Panc1 (cell line): ENCODE measurements around the gene ACTG1. TPM values are rescaled to one million over a fixed set of nuclear protein-coding genes. Genes with fewer than 3 reads are reported as not detected.

Experiments
- ATAC-seq: fragments of 200-7000 bp; cut with Tn5 transposase; 2 replicates; pipeline ENCODE4 v1.9.1; 2020; ENCODE audit warnings: mild to moderate bottlenecking, moderate library complexity
- BruUV-seq: library from RNA; stranded (reverse); fragments of 400-500 nt; replicated peaks from 2 replicates; lab custom pipeline; 2021; lab: Mats Ljungman, UMichigan
- CTCF ChIA-PET: fragments of 300-600 bp; sonication (Branson Sonifier 250); formaldehyde crosslinking; loops from one replicate; lab custom pipeline; 2022; ENCODE audit warnings: antibody characterized with exemption; lab: Charles Lee
- POLR2A ChIA-PET: fragments of 300-600 bp; sonication (Branson Sonifier 250); formaldehyde crosslinking; loops from one replicate; lab custom pipeline; 2022; ENCODE audit warnings: antibody characterized with exemption; lab: Charles Lee
- DNase-seq: peaks from one replicate; pipeline ENCODE4 v3.0.0-alpha.2; 2010; ENCODE audit warnings: low read depth, low spot score
- H3K27ac ChIP-seq: 2 replicates; pipeline ENCODE4 v1.5.1; 2011; ENCODE audit warnings: mild to moderate bottlenecking, low read length, inconsistent platforms
- H3K27me3 ChIP-seq: fragments of 200-500 bp; sonication (Bioruptor generic); 2 replicates; pipeline ENCODE4 v1.6.0; 2014; ENCODE audit warnings: low read length, inconsistent platforms; ENCODE audit not compliant: control insufficient read depth, insufficient read depth
- H3K36me3 ChIP-seq: fragments of 200-500 bp; sonication (Bioruptor generic); 2 replicates; pipeline ENCODE4 v1.5.1; 2014; ENCODE audit warnings: inconsistent platforms, mild to moderate bottlenecking, low read length, moderate library complexity; ENCODE audit not compliant: control insufficient read depth, insufficient read depth
- H3K4me1 ChIP-seq: 2 replicates; pipeline ENCODE4 v1.5.1; 2011; ENCODE audit warnings: inconsistent platforms, mild to moderate bottlenecking, low read length, moderate library complexity; ENCODE audit not compliant: control insufficient read depth, insufficient read depth
- H3K4me3 ChIP-seq, 2 experiments: 2 replicates each; pipeline ENCODE4 v1.5.1; 2011 to 2012; ENCODE audit warnings: low read depth in 2 of 2, low read length in 2 of 2, mild to moderate bottlenecking in 2 of 2, inconsistent platforms in 1 of 2, moderate library complexity in 1 of 2
- H3K9me3 ChIP-seq: fragments of 200-500 bp; sonication (Bioruptor generic); 2 replicates; pipeline ENCODE4 v1.5.1; 2014; ENCODE audit warnings: low read depth, mild to moderate bottlenecking, inconsistent platforms, low read length, moderate library complexity; ENCODE audit not compliant: control insufficient read depth, insufficient read depth
- POLR2AphosphoS5 ChIP-seq: IDR thresholded peaks from 2 replicates; pipeline ENCODE4 v1.6.1; 2012; ENCODE audit warnings: mild to moderate bottlenecking, low read depth, low read length, moderate library complexity
- SIN3A ChIP-seq: IDR thresholded peaks from 2 replicates; pipeline ENCODE4 v1.6.1; 2012; ENCODE audit warnings: low read depth, mild to moderate bottlenecking, low read length, moderate library complexity, borderline replicate concordance; ENCODE audit not compliant: insufficient read depth
- TCF7L2 ChIP-seq: IDR thresholded peaks from 2 replicates; pipeline ENCODE4 v1.6.1; 2011; ENCODE audit warnings: mild to moderate bottlenecking, low read depth, low read length, inconsistent platforms
- in situ Hi-C: cut with HindIII; loops from 2 replicates; pipeline ENCODE4 v1.10.0; 2016; ENCODE audit warnings: low sequenced_read_pairs, low pct_unique_long_range_greater_than_20kb
- intact Hi-C: fragments of 100-400 bp; cut with micrococcal nuclease; formaldehyde crosslinking; loops from one replicate; pipeline ENCODE4 v1.10.0; 2022; ENCODE audit not compliant: unreplicated experiment
- total RNA-seq: library from RNA; stranded (reverse); gene quantifications from one replicate; pipeline ENCODE4 v1.2.1, GENCODE V29; 2021; ENCODE audit not compliant: unreplicated experiment
- TF ChIP-seq, protein P1 (sequence below): fragments of 450-650 bp; IDR thresholded peaks from 2 replicates; pipeline ENCODE4 v1.5.1; 2017; ENCODE audit warnings: mild to moderate bottlenecking
- TF ChIP-seq, protein P2 (sequence below), 2 experiments: IDR thresholded peaks; 2 replicates each; pipeline ENCODE4 v1.6.1; 2011 to 2012; ENCODE audit warnings: low read depth in 2 of 2, control low read depth in 1 of 2, low read length in 1 of 2, mild to moderate bottlenecking in 1 of 2, moderate library complexity in 1 of 2; ENCODE audit not compliant: insufficient read depth in 1 of 2

Gene ACTG1
- total RNA-seq, 1 experiment from 2014 or later = 4,502 TPM

DNA sequence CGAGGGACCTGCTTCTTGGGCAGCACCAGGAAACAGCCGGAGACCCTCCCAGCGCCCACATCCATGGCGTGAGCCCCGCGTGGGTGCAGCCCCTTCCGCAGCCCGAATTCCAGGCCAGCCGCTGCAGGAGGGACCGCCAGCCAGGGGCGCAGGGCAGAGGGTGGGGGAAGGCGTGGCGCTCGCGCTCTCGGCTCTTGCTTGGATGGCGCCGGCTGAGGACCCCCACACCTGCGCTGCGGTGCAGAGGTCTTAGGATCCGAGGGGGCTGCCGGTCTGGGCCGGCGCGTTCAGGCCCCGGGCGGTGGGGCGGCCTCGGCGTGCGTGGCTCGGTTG, 28.8 kb downstream of the ACTG1 start:
- H3K27me3 ChIP-seq = no peaks in the 10 kb centered on the region
- H3K9me3 ChIP-seq = no peaks in the 10 kb centered on the region
- in situ Hi-C loops = no loop called here
- H3K36me3 ChIP-seq = no peaks in the 10 kb centered on the region; the same call in 1 of the 2 replicates
- H3K4me1 ChIP-seq = peaks cover 45% of the 10 kb centered on the region
- intact Hi-C loops = loop anchor here (10.0 kb wide), 1 partner anchor 229 kb away; no protein-coding TSS in a partner anchor
- DNase-seq (no peak), ATAC-seq (no peak)
- ChIA-PET CTCF (interaction anchor here (1.2 kb wide), 1 partner anchor 43 kb away, joined by 3 read pairs; no protein-coding TSS in a partner anchor), POLR2A (interaction anchor here (0.6 kb wide), 1 partner anchor 72 kb away, joined by 3 read pairs; no protein-coding TSS in a partner anchor)
- peak overlapping the region; percentile 32 to 49; a peak in 3 of 4 replicates for H3K4me3 ChIP-seq
- no TSS peak for BruUV-seq
- peak overlapping the region; percentile 64 for H3K27ac ChIP-seq
- TF ChIP-seq, protein P1, sequence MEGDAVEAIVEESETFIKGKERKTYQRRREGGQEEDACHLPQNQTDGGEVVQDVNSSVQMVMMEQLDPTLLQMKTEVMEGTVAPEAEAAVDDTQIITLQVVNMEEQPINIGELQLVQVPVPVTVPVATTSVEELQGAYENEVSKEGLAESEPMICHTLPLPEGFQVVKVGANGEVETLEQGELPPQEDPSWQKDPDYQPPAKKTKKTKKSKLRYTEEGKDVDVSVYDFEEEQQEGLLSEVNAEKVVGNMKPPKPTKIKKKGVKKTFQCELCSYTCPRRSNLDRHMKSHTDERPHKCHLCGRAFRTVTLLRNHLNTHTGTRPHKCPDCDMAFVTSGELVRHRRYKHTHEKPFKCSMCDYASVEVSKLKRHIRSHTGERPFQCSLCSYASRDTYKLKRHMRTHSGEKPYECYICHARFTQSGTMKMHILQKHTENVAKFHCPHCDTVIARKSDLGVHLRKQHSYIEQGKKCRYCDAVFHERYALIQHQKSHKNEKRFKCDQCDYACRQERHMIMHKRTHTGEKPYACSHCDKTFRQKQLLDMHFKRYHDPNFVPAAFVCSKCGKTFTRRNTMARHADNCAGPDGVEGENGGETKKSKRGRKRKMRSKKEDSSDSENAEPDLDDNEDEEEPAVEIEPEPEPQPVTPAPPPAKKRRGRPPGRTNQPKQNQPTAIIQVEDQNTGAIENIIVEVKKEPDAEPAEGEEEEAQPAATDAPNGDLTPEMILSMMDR = no peak
- TF ChIP-seq TCF7L2 = no peak
- TF ChIP-seq SIN3A = no peak
- TF ChIP-seq, protein P2, sequence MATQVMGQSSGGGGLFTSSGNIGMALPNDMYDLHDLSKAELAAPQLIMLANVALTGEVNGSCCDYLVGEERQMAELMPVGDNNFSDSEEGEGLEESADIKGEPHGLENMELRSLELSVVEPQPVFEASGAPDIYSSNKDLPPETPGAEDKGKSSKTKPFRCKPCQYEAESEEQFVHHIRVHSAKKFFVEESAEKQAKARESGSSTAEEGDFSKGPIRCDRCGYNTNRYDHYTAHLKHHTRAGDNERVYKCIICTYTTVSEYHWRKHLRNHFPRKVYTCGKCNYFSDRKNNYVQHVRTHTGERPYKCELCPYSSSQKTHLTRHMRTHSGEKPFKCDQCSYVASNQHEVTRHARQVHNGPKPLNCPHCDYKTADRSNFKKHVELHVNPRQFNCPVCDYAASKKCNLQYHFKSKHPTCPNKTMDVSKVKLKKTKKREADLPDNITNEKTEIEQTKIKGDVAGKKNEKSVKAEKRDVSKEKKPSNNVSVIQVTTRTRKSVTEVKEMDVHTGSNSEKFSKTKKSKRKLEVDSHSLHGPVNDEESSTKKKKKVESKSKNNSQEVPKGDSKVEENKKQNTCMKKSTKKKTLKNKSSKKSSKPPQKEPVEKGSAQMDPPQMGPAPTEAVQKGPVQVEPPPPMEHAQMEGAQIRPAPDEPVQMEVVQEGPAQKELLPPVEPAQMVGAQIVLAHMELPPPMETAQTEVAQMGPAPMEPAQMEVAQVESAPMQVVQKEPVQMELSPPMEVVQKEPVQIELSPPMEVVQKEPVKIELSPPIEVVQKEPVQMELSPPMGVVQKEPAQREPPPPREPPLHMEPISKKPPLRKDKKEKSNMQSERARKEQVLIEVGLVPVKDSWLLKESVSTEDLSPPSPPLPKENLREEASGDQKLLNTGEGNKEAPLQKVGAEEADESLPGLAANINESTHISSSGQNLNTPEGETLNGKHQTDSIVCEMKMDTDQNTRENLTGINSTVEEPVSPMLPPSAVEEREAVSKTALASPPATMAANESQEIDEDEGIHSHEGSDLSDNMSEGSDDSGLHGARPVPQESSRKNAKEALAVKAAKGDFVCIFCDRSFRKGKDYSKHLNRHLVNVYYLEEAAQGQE (IDR thresholded peaks at IDR 0.05; ENCODE audit: insufficient read depth in 1 of 2, low read depth in 2 of 2, low read length in 1 of 2) = no peak
- TF ChIP-seq POLR2AphosphoS5 = no peak

DNA sequence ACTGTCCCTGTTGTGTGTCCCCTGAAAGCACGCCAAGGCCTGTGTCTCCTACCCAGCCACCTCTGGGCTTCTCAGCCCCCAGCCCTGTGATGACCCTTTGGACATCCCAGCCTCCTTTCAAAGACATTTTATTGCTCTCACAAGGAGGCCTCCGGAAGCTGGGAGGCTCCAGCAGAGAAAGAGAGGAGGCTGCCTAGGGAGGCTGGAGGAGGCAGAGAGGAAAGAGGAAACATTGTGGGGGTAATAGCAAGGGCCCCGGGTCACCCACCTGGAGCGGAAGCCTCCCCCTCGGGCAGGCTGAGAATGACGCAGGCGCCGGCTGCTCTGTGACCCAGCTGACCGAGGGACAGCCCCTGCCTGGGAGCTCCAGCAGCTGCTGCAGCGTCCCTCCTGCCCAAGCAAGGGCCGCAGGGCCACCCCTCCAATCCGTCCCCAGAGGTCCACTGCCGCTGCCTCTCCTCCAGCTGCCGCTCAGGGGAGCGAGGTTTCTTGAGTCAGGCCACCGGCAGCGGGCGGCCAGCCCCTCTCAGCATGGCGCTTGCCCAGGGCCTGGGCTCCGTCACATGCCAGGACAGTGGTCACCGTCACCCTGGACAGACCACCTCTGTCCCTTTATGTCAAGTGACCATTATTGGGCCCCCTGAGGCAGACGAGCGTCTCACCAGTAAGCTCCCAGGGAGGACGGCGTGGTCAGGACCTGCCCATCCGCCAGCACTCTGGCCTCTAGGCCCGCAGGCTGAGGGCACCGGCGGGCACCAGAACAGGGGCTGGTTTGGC, 29.3 kb downstream of the ACTG1 start:
- Histone ChIP-seq H3K4me3 (no peak overlapping the region), H3K27me3 (no peaks in the 10 kb centered on the region), H3K36me3 (no peaks in the 10 kb centered on the region; the same call in 1 of the 2 replicates), H3K9me3 (no peaks in the 10 kb centered on the region), H3K27ac (peak overlapping the region; percentile 20), H3K4me1 (peaks cover 40% of the 10 kb centered on the region)
- BruUV-seq = no TSS peak
- in situ Hi-C loops (no loop called here), intact Hi-C loops (loop anchor here (10.0 kb wide), 1 partner anchor 228 kb away; no protein-coding TSS in a partner anchor)
- ChIA-PET CTCF (interaction anchor here (0.6 kb wide), 2 partner anchors 54 to 88 kb away, joined by 3 read pairs; partner anchors contain the start of gene BAHCC1), POLR2A (interaction anchor here (0.6 kb wide), 1 partner anchor 72 kb away, joined by 3 read pairs; no protein-coding TSS in a partner anchor)
- ATAC-seq (no peak), DNase-seq (no peak)
- TF ChIP-seq, protein P2 (IDR thresholded peaks at IDR 0.05; ENCODE audit: insufficient read depth in 1 of 2, low read depth in 2 of 2, low read length in 1 of 2) = no peak
- TF ChIP-seq TCF7L2 (no peak), POLR2AphosphoS5 (no peak), SIN3A (no peak)
- TF ChIP-seq, protein P1 = no peak
